ENCODE data around the gene SNX20.

Gene SNX20

GRCh38 chr16:50632927-50633800 lies 47.9 kb downstream of the SNX20 start:
- no peak for DNase-seq

- DNase-seq: no peak
These were observed 49.0 kb downstream of the SNX20 start for GRCh38 chr16:50631985-50632576.

GRCh38 chr16:50631249-50631984 lies 49.7 kb downstream of the SNX20 start:
- no peak for DNase-seq

GRCh38 chr16:50630394-50631020 lies 50.6 kb downstream of the SNX20 start:
- DNase-seq: no peak

GRCh38 chr16:50629334-50629733 lies 51.8 kb downstream of the SNX20 start:
- no peak for DNase-seq

- DNase-seq: no peak
These were observed 52.8 kb downstream of the SNX20 start for GRCh38 chr16:50628156-50628802.

- peak; percentile 38 for DNase-seq
These were observed 53.7 kb downstream of the SNX20 start for GRCh38 chr16:50627419-50627818.

GRCh38 chr16:50626868-50627267 lies 54.2 kb downstream of the SNX20 start:
- DNase-seq: no peak

- no peak for DNase-seq
These were observed 55.7 kb downstream of the SNX20 start for GRCh38 chr16:50625374-50625773.

GRCh38 chr16:50624449-50624970 lies 56.6 kb downstream of the SNX20 start:
- no peak for DNase-seq

- DNase-seq: no peak
These were observed 58.3 kb downstream of the SNX20 start for GRCh38 chr16:50622643-50623369.

GRCh38 chr16:50622029-50622428 lies 59.1 kb downstream of the SNX20 start:
- no peak for DNase-seq
